GM12872 (cell line): ENCODE results near the gene FKBP10.

Experiments used
- TF ChIP-seq, protein P1 (sequence below): IDR thresholded peaks from 3 replicates; pipeline ENCODE4 v1.5.1; 2011; ENCODE audit warnings: low read depth, mild to moderate bottlenecking, low read length, moderate library complexity; ENCODE audit not compliant: insufficient read depth

The FKBP10 gene

DNA sequence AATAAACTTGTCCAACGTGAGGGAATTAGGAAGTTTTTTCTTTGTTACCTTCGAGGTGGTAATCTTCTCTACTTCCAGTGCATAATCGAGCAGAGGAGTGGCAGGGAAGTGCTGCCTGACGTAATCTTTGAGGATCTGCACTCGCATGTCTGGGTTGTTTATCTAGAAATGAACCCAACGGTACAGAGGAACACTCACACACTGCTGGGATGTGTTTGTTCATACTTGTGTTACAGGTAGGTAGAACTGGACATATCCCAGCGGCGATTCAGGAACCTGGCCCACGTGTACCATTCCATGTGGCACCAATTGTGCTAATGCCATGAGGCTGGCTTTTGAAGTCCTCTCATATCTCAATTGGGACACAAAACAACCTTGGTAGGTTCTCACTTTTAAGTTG lies 56.6 kb downstream of the FKBP10 start:
- TF ChIP-seq, protein P1, sequence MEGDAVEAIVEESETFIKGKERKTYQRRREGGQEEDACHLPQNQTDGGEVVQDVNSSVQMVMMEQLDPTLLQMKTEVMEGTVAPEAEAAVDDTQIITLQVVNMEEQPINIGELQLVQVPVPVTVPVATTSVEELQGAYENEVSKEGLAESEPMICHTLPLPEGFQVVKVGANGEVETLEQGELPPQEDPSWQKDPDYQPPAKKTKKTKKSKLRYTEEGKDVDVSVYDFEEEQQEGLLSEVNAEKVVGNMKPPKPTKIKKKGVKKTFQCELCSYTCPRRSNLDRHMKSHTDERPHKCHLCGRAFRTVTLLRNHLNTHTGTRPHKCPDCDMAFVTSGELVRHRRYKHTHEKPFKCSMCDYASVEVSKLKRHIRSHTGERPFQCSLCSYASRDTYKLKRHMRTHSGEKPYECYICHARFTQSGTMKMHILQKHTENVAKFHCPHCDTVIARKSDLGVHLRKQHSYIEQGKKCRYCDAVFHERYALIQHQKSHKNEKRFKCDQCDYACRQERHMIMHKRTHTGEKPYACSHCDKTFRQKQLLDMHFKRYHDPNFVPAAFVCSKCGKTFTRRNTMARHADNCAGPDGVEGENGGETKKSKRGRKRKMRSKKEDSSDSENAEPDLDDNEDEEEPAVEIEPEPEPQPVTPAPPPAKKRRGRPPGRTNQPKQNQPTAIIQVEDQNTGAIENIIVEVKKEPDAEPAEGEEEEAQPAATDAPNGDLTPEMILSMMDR = no peak

DNA sequence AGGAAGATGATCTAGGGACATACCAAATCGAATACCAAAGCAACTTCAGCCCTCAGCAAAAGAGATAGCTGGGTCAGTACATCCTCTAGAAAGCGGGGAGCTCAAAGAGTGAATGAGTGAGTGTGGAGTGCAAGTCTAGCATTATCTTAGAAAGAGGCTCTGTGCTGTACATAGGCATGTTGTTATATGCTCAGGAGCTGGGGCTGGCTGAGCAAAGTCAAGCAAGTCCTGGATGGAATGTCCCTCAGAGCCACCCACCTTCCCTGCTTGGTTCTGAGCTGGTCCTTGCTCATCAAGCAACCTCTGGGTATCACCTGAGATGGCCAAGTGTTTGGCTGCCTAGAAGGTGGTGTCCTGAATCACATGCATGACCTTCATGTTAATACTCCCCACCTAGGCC lies 57.3 kb downstream of the FKBP10 start:
- TF ChIP-seq, protein P1 = no peak

DNA sequence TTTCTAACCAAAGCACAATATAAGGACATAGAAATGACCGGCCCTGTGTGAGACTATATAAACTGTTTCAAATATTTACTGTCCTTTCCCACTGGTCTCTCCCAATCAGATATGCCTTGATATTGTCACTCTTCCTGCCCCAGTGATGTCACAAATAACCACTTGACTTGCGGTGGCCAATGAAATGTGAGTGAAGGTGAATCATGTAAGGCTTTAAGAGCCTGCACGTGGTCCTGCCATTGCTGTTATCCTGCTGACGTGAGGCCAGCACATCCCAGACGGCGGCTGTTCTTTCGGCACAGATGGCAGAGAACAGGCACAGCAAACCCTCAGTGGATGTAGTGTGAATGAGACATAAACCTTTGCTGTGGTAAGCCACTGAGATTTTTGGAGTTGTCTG lies 57.8 kb downstream of the FKBP10 start:
- TF ChIP-seq, protein P1 = no peak

DNA sequence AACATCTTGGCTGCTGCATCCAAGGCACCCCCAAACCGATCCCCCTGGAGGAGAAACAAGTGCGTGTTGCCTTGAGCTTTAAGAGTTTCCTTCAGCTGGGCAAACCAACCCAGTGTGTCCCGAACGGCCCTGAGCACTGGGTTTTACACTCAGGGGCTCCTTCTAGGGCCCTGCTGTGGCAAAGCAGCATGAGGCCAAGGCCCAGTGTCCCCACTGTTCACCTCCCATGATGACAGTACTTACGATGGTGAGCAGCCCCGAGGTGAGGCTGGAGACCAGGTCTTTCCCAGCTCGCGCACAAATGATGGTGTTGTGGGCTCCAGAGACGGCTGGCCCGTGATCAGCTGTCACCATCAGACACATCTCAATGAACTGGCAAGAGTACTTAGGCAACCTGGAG lies 59.0 kb downstream of the FKBP10 start:
- TF ChIP-seq, protein P1 = no peak
